SHP77 (cell line): Measurements from ENCODE around the gene STX8.
"Not testable (repeated sequence)": the region's sequence is repeated elsewhere in the genome, so short reads cannot be mapped to it uniquely, and the experiment has no call there.

ENCODE experiments used
- DNase-seq, 2 experiments: peaks; one replicate each; lab custom pipeline; 2025; lab: John Stamatoyannopoulos, UW

STX8 gene

GRCh38 chr17:9339958-9340357 lies 235.7 kb downstream of the STX8 start:
- DNase-seq, result peak in 1 of 2 experiments; percentile 22

- not testable (repeated sequence) for DNase-seq
Observed at GRCh38 chr17:9339482-9339881, 236.1 kb downstream of the STX8 start.

- no peak for DNase-seq
Observed at GRCh38 chr17:9336817-9337216, 238.8 kb downstream of the STX8 start.

GRCh38 chr17:9334536-9335446 lies 240.8 kb downstream of the STX8 start:
- DNase-seq, result no peak

- no peak for DNase-seq
Observed at GRCh38 chr17:9332132-9332494, 243.5 kb downstream of the STX8 start.

- DNase-seq, result no peak
Observed at GRCh38 chr17:9331279-9332131, 244.1 kb downstream of the STX8 start.

GRCh38 chr17:9330611-9331271 lies 244.9 kb downstream of the STX8 start:
- DNase-seq, result no peak

- no peak for DNase-seq
Observed at GRCh38 chr17:9330141-9330540, 245.5 kb downstream of the STX8 start.

GRCh38 chr17:9329251-9329921 lies 246.2 kb downstream of the STX8 start:
- no peak for DNase-seq

GRCh38 chr17:9324864-9325263 lies 250.8 kb downstream of the STX8 start:
- DNase-seq, result peak; percentile 1 to 5

- DNase-seq, result no peak
Observed at GRCh38 chr17:9322326-9322725, 253.3 kb downstream of the STX8 start.

GRCh38 chr17:9321890-9322289 lies 253.7 kb downstream of the STX8 start:
- DNase-seq, result no peak

- no peak for DNase-seq
Observed at GRCh38 chr17:9315360-9315759, 260.3 kb downstream of the STX8 start.

GRCh38 chr17:9313346-9313745 lies 262.3 kb downstream of the STX8 start:
- DNase-seq, result no peak

GRCh38 chr17:9309216-9309615 lies 266.4 kb downstream of the STX8 start:
- no peak for DNase-seq

- no peak for DNase-seq
Observed at GRCh38 chr17:9308069-9308468, 267.6 kb downstream of the STX8 start.

- DNase-seq, result no peak
Observed at GRCh38 chr17:9307313-9307998, 268.2 kb downstream of the STX8 start.

- DNase-seq, result no peak
Observed at GRCh38 chr17:9306086-9306485, 269.5 kb downstream of the STX8 start.

- no peak for DNase-seq
Observed at GRCh38 chr17:9299695-9300094, 275.9 kb downstream of the STX8 start.

- no peak for DNase-seq
Observed at GRCh38 chr17:9298776-9299295, 276.8 kb downstream of the STX8 start.

GRCh38 chr17:9298135-9298534 lies 277.5 kb downstream of the STX8 start:
- DNase-seq, result no peak
